NB4 (cell line): ENCODE results near the gene ATXN1.
"Not testable (repeated sequence)": the region's sequence is repeated elsewhere in the genome, so short reads cannot be mapped to it uniquely, and the experiment has no call there.

Source experiments
- DNase-seq: peaks from one replicate; pipeline ENCODE4 v3.0.0; 2010; ENCODE audit warnings: low read depth
- H3K4me3 ChIP-seq: one replicate; pipeline ENCODE4 v1.5.1; 2011; ENCODE audit warnings: mild to moderate bottlenecking, low read depth, low read length, moderate library complexity
- CTCF ChIP-seq: IDR thresholded peaks from one replicate; pipeline ENCODE4 v1.5.1; 2012; ENCODE audit warnings: low read depth, low read length
- MAX ChIP-seq: IDR thresholded peaks from 2 replicates; pipeline ENCODE4 v1.6.1; 2011; ENCODE audit warnings: low read depth, low read length
- MYC ChIP-seq: IDR thresholded peaks from 2 replicates; pipeline ENCODE4 v1.6.1; 2011; ENCODE audit warnings: low read depth, low read length
- POLR2A ChIP-seq: IDR thresholded peaks from 2 replicates; pipeline ENCODE4 v1.6.1; 2011; ENCODE audit warnings: mild to moderate bottlenecking; ENCODE audit not compliant: insufficient read length; ENCODE audit errors: extremely low read depth

ATXN1 gene

GRCh38 chr6:16464045-16464444 lies 297.2 kb downstream of the ATXN1 start:
- TF ChIP-seq POLR2A (no peak), MAX (no peak), MYC (no peak), CTCF (no peak)
- no peak overlapping the region for H3K4me3 ChIP-seq
- no peak for DNase-seq

GRCh38 chr6:16463246-16463645 lies 298.0 kb downstream of the ATXN1 start:
- DNase-seq, H3K4me3 ChIP-seq: not testable (repeated sequence)

GRCh38 chr6:16461491-16461890 lies 299.8 kb downstream of the ATXN1 start:
- TF ChIP-seq MAX (no peak), MYC (no peak), POLR2A (no peak), CTCF (no peak)
- DNase-seq: no peak
- no peak overlapping the region for H3K4me3 ChIP-seq

GRCh38 chr6:16459472-16459871 lies 301.8 kb downstream of the ATXN1 start:
- DNase-seq, H3K4me3 ChIP-seq: not testable (repeated sequence)

- no peak for DNase-seq
- no peak for TF ChIP-seq MAX
- TF ChIP-seq CTCF: no peak
- no peak for TF ChIP-seq POLR2A
- no peak for TF ChIP-seq MYC
- no peak overlapping the region for H3K4me3 ChIP-seq
Measured at GRCh38 chr6:16452348-16452747, 308.9 kb downstream of the ATXN1 start.

- H3K4me3 ChIP-seq: no peak overlapping the region
- DNase-seq: no peak
Measured at GRCh38 chr6:16450821-16451220, 310.4 kb downstream of the ATXN1 start.

More at GRCh38 chr6:16450821-16451220, 310.4 kb downstream of the ATXN1 start:
- TF ChIP-seq CTCF (no peak), POLR2A (no peak), MAX (no peak), MYC (no peak)
